PC-3 (cell line): ENCODE data around the gene UFD1. TPM values are rescaled to one million over a fixed set of nuclear protein-coding genes. Genes with fewer than 3 reads are reported as not detected.

Source experiments
- ATAC-seq: fragments of 200-7000 bp; cut with Tn5 transposase; 2 replicates; pipeline ENCODE4 v1.9.1; 2020; ENCODE audit warnings: mild to moderate bottlenecking, moderate library complexity
- BruUV-seq: library from RNA; stranded (reverse); fragments of 400-500 nt; replicated peaks from 2 replicates; lab custom pipeline; 2021; lab: Mats Ljungman, UMichigan
- CTCF ChIA-PET: fragments of 300-600 bp; sonication (Branson Sonifier 250); formaldehyde crosslinking; loops from one replicate; lab custom pipeline; 2022; ENCODE audit warnings: antibody characterized with exemption; lab: Charles Lee
- POLR2A ChIA-PET: fragments of 300-600 bp; sonication (Branson Sonifier 250); formaldehyde crosslinking; loops from one replicate; lab custom pipeline; 2022; ENCODE audit warnings: antibody characterized with exemption; ENCODE audit not compliant: unreplicated experiment; lab: Charles Lee
- DNase-seq: peaks from one replicate; pipeline ENCODE4 v3.0.0-alpha.2; 2015
- H2AFZ ChIP-seq: fragments of 300-600 bp; sonication (generic); 2 replicates; pipeline ENCODE4 v1.6.0; 2016; ENCODE audit warnings: antibody characterized with exemption, low read length
- H3F3A ChIP-seq: fragments of 300-600 bp; sonication (generic); one replicate; pipeline ENCODE4 v1.6.0; 2017; ENCODE audit warnings: antibody characterized with exemption, low read length, control low read depth, mild to moderate bottlenecking; ENCODE audit not compliant: unreplicated experiment
- H3K27ac ChIP-seq: fragments of 300-600 bp; sonication (generic); 2 replicates; pipeline ENCODE4 v1.5.1; 2016; ENCODE audit warnings: mild to moderate bottlenecking, low read length
- H3K27me3 ChIP-seq: fragments of 300-600 bp; sonication (generic); 2 replicates; pipeline ENCODE4 v1.6.1; 2016; ENCODE audit warnings: low read length, mixed read lengths
- H3K36me3 ChIP-seq: fragments of 300-600 bp; sonication (generic); 2 replicates; pipeline ENCODE4 v1.6.1; 2016; ENCODE audit warnings: low read depth, mixed run types, low read length, mixed read lengths
- H3K4me1 ChIP-seq: fragments of 300-600 bp; sonication (generic); 2 replicates; pipeline ENCODE4 v1.5.1; 2016; ENCODE audit warnings: low read length; ENCODE audit not compliant: insufficient read depth
- H3K4me2 ChIP-seq: fragments of 300-600 bp; sonication (generic); 2 replicates; pipeline ENCODE4 v1.6.0; 2016; ENCODE audit warnings: low read length
- H3K4me3 ChIP-seq: fragments of 300-600 bp; sonication (generic); 2 replicates; pipeline ENCODE4 v1.5.1; 2016; ENCODE audit warnings: mild to moderate bottlenecking, low read length, mixed read lengths
- H3K79me2 ChIP-seq: fragments of 300-600 bp; sonication (generic); 2 replicates; pipeline ENCODE4 v1.6.1; 2017; ENCODE audit warnings: low read length, mixed read lengths
- H3K9ac ChIP-seq: fragments of 300-600 bp; sonication (generic); 2 replicates; pipeline ENCODE4 v1.6.0; 2016; ENCODE audit warnings: mild to moderate bottlenecking, low read length
- H3K9me2 ChIP-seq: fragments of 300-600 bp; sonication (generic); replicated peaks from 2 replicates; pipeline ENCODE4 v1.6.1; 2016; ENCODE audit warnings: mixed run types, low read length, mixed read lengths
- H3K9me3 ChIP-seq: fragments of 300-600 bp; sonication (generic); 2 replicates; pipeline ENCODE4 v1.6.1; 2016; ENCODE audit warnings: low read length, mixed read lengths
- H4K20me1 ChIP-seq: fragments of 300-600 bp; sonication (generic); 2 replicates; pipeline ENCODE4 v1.6.1; 2016; ENCODE audit warnings: low read length, mixed read lengths
- EZH2 ChIP-seq: fragments of 300-600 bp; sonication (generic); IDR thresholded peaks from one replicate; pipeline ENCODE4 v1.6.1; 2017; ENCODE audit warnings: antibody characterized with exemption, mild to moderate bottlenecking, low read length; ENCODE audit not compliant: unreplicated experiment
- EZH2phosphoT487 ChIP-seq: fragments of 300-600 bp; sonication (generic); IDR thresholded peaks from 2 replicates; pipeline ENCODE4 v1.6.1; 2018; ENCODE audit warnings: mild to moderate bottlenecking, antibody characterized with exemption, low read length, borderline replicate concordance
- intact Hi-C: fragments of 100-400 bp; cut with micrococcal nuclease; formaldehyde crosslinking; loops from 2 replicates; pipeline ENCODE4 v1.9.0; 2023
- total RNA-seq: library from RNA; depleted of rRNA; stranded (reverse); fragments of >200 nt; gene quantifications from 2 replicates; pipeline ENCODE4 v1.2.3, GENCODE V29; 2014
- TF ChIP-seq, protein P1 (sequence below): fragments of 300-600 bp; sonication (generic); conservative IDR thresholded peaks from 2 replicates; pipeline ENCODE4 v1.5.1; 2017; ENCODE audit warnings: antibody characterized with exemption, low read depth, mild to moderate bottlenecking, low read length

Gene UFD1
- total RNA-seq, 1 experiment from 2014 or later = 92.6 TPM

DNA sequence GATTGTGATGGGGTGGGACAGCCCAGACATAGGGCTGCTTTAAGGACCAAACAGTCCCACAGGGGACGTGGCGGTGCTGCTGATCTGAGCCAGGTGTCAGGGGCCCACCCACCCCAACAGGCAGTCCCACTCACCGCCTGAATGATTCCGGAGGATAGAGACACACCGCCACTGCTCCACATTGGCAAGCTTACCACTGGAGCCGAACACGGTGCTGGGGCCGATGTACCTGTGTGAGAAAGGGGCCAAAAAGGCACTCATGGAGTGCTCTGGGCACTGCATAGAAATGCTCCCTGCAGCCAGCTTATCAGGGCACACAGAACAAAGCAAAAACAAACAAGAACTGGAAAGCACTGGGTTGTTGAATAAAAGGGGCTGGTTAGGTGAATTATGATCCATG, 73.3 kb downstream of the UFD1 start:
- Histone ChIP-seq H3K36me3 (peaks cover 20% of the 10 kb centered on the region; the same call in 1 of the 2 replicates), H3K9ac (no peak overlapping the region), H3F3A (no peaks in the 10 kb centered on the region), H4K20me1 (no peaks in the 10 kb centered on the region), H3K4me3 (no peak overlapping the region), H3K4me2 (no peak overlapping the region), H3K9me3 (no peaks in the 10 kb centered on the region), H3K9me2 (no peaks in the 10 kb centered on the region), H3K27ac (no peak overlapping the region), H3K79me2 (0 out of 2 replicates have a peak, but pooled peaks cover under 1% of the 10 kb centered on the region), H3K27me3 (no peaks in the 10 kb centered on the region), H2AFZ (no peak overlapping the region), H3K4me1 (no peaks in the 10 kb centered on the region)
- intact Hi-C loops = no loop called here
- DNase-seq (no peak), ATAC-seq (no peak)
- BruUV-seq = no TSS peak
- POLR2A ChIA-PET = no interaction called here
- TF ChIP-seq EZH2 = no peak
- CTCF ChIA-PET = no interaction called here

DNA sequence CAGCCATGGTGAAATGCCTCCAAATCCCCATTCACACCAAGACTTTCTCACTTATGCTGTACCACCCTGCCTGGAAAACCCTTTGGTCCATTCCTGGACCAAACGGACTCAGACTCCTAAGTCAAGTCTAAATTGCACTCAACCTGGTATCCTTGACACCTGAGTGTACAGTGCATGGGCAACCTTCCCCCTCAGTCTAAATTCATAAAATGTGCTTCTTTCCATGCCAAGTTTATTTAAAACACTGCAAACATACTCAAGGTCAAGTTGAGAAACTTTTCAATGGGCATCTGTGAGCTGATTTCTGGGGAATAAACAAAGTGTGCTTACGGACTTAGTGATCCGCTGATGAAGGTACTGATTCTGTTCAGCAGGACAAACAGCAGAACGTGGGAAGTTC, 73.9 kb downstream of the UFD1 start:
- no peaks in the 10 kb centered on the region for H3K27me3 ChIP-seq
- DNase-seq (no peak), ATAC-seq (no peak)
- no peaks in the 10 kb centered on the region for H3F3A ChIP-seq
- H3K4me2 ChIP-seq = no peak overlapping the region
- H3K27ac ChIP-seq = no peak overlapping the region
- POLR2A ChIA-PET = no interaction called here
- no peak overlapping the region for H3K9ac ChIP-seq
- no peaks in the 10 kb centered on the region for H3K79me2 ChIP-seq
- H4K20me1 ChIP-seq = no peaks in the 10 kb centered on the region
- no peaks in the 10 kb centered on the region for H3K9me2 ChIP-seq
- no peak overlapping the region for H3K4me3 ChIP-seq
- H3K9me3 ChIP-seq = no peaks in the 10 kb centered on the region
- BruUV-seq = no TSS peak
- H3K4me1 ChIP-seq = no peaks in the 10 kb centered on the region
- H3K36me3 ChIP-seq = peaks cover 15% of the 10 kb centered on the region; the same call in 1 of the 2 replicates
- no peak overlapping the region for H2AFZ ChIP-seq
- intact Hi-C loops = no loop called here
- CTCF ChIA-PET = no interaction called here
- TF ChIP-seq EZH2phosphoT487 (no peak), EZH2 (no peak)
- TF ChIP-seq, protein P1, sequence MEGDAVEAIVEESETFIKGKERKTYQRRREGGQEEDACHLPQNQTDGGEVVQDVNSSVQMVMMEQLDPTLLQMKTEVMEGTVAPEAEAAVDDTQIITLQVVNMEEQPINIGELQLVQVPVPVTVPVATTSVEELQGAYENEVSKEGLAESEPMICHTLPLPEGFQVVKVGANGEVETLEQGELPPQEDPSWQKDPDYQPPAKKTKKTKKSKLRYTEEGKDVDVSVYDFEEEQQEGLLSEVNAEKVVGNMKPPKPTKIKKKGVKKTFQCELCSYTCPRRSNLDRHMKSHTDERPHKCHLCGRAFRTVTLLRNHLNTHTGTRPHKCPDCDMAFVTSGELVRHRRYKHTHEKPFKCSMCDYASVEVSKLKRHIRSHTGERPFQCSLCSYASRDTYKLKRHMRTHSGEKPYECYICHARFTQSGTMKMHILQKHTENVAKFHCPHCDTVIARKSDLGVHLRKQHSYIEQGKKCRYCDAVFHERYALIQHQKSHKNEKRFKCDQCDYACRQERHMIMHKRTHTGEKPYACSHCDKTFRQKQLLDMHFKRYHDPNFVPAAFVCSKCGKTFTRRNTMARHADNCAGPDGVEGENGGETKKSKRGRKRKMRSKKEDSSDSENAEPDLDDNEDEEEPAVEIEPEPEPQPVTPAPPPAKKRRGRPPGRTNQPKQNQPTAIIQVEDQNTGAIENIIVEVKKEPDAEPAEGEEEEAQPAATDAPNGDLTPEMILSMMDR = no peak

DNA sequence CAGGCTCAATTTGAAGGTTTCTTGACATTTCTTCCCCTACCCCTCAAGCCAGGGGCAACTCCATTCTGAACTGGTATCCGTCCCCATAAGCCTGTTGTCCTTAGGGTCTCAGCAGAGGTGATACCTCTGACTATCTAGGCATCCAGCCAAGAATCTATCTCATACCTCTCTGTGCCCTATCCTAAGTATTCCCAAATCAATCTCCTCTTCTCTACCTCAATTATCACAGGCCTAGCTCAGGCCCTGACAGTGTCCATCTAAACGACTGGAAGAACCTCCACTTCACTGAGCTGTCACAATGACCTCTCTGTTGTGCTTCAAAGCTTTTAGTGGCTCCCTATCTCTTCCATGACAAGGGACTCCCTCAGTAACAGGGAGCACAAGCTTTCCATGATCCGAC, 74.3 kb downstream of the UFD1 start:
- Histone ChIP-seq H3K9me3 (no peaks in the 10 kb centered on the region), H3K36me3 (peaks cover 15% of the 10 kb centered on the region; the same call in 1 of the 2 replicates), H4K20me1 (no peaks in the 10 kb centered on the region), H3K27ac (no peak overlapping the region), H3K9me2 (no peaks in the 10 kb centered on the region), H3K4me1 (no peaks in the 10 kb centered on the region), H2AFZ (no peak overlapping the region), H3K9ac (no peak overlapping the region), H3K4me2 (no peak overlapping the region), H3K79me2 (no peaks in the 10 kb centered on the region), H3K4me3 (no peak overlapping the region), H3F3A (no peaks in the 10 kb centered on the region), H3K27me3 (no peaks in the 10 kb centered on the region)
- intact Hi-C loops = no loop called here
- no TSS peak for BruUV-seq
- TF ChIP-seq, protein P1 = no peak
- TF ChIP-seq EZH2 (no peak), EZH2phosphoT487 (no peak)
- DNase-seq (no peak), ATAC-seq (no peak)
- POLR2A ChIA-PET = no interaction called here
- CTCF ChIA-PET = no interaction called here
